Measurements from ENCODE around the gene ATP6V0A4.

DNA sequence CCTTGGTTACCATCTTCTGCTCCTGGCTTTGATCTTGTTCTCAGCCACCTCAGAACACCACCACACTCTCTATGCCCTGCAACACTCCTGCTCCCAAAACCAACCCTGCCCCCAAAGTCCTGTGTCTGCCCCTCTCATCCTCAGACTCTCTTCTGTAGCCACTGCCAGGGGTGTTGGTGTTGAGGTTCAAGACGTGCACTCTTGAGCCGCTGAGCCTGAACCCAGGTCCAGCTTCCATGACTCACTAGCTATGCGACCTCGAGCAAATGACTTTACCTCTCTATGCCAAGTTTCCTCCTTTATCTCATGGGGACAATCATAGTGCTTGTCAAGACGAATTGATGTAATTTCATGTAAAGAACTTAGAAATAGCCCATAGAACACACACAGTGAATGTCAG, 840 bp upstream of the ATP6V0A4 start:
- TF ChIP-seq, protein P1, sequence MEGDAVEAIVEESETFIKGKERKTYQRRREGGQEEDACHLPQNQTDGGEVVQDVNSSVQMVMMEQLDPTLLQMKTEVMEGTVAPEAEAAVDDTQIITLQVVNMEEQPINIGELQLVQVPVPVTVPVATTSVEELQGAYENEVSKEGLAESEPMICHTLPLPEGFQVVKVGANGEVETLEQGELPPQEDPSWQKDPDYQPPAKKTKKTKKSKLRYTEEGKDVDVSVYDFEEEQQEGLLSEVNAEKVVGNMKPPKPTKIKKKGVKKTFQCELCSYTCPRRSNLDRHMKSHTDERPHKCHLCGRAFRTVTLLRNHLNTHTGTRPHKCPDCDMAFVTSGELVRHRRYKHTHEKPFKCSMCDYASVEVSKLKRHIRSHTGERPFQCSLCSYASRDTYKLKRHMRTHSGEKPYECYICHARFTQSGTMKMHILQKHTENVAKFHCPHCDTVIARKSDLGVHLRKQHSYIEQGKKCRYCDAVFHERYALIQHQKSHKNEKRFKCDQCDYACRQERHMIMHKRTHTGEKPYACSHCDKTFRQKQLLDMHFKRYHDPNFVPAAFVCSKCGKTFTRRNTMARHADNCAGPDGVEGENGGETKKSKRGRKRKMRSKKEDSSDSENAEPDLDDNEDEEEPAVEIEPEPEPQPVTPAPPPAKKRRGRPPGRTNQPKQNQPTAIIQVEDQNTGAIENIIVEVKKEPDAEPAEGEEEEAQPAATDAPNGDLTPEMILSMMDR (IDR thresholded peaks at IDR 0.05) = no peak
- TF ChIP-seq EP300 (IDR thresholded peaks at IDR 0.05) (no peak), POLR2AphosphoS5 (IDR thresholded peaks at IDR 0.05) (no peak)
